Smooth muscle cell of trachea (primary cell): ENCODE data around the gene RGS19. TPM values are rescaled to one million over a fixed set of nuclear protein-coding genes. Genes with fewer than 3 reads are reported as not detected.

Experiments
- total RNA-seq: library from RNA; depleted of rRNA; stranded (reverse); fragments of >200 nt; gene quantifications from 2 replicates; pipeline ENCODE4 v1.2.1, GENCODE V29; 2014

RGS19 gene
- 7.4 and 48.0 TPM in 2 replicates for total RNA-seq

GRCh38 chr20:64079273-64080012 is at the start of gene RGS19:
Gene RGS19, minus strand, starts transcription at chr20:64079518. Its CDS starts 2,632 bp downstream, at chr20:64076886.

GRCh38 chr20:64106981-64107735 is 27.8 kb upstream of the RGS19 start, which contains the start of gene NPBWR2:
Gene NPBWR2, minus strand, starts transcription at chr20:64107565. Its CDS starts 734 bp downstream, at chr20:64106831.

GRCh38 chr20:64083804-64084684 is 4.7 kb upstream of the RGS19 start, which contains the start of gene LKAAEAR1:
Gene LKAAEAR1, minus strand, starts transcription at chr20:64084398. Its CDS starts 179 bp downstream, at chr20:64084219.

GRCh38 chr20:64080013-64080812 is 895 bp upstream of the RGS19 start, which contains the start of gene OPRL1:
Gene OPRL1, plus strand, starts transcription at chr20:64080082. Its CDS starts 12,639 bp downstream, at chr20:64092721.

GRCh38 chr20:64062596-64063388 is 16.5 kb downstream of the RGS19 start, which contains the start of gene TCEA2:
Gene TCEA2, plus strand, starts transcription at chr20:64063198. Its CDS starts 115 bp downstream, at chr20:64063313.

GRCh38 chr20:64049060-64049877 is 30.0 kb downstream of the RGS19 start, which contains the start of gene SOX18:
Gene SOX18, minus strand, starts transcription at chr20:64049639. Its CDS starts 123 bp downstream, at chr20:64049516.

GRCh38 chr20:64035933-64036345 is 43.4 kb downstream of the RGS19 start, which contains the start of gene C20orf204:
Gene C20orf204, plus strand, starts transcription at chr20:64036182. Its CDS starts 142 bp downstream, at chr20:64036324.

Other genes starting within 250 kb of the RGS19 start
- gene ZBTB46, start 248.3 kb downstream of the RGS19 start, total RNA-seq = 9.9 and 17.5 TPM in 2 replicates
- not detected in 2 replicates for gene ABHD16B, start 218.0 kb downstream of the RGS19 start, total RNA-seq
- 194 and 202 TPM in 2 replicates for gene TPD52L2, start 214.2 kb downstream of the RGS19 start, total RNA-seq
- gene DNAJC5, start 184.4 kb downstream of the RGS19 start, total RNA-seq = 54.8 and 77.4 TPM in 2 replicates
- 21.4 and 22.7 TPM in 2 replicates for gene UCKL1, start 123.1 kb downstream of the RGS19 start, total RNA-seq
- gene ZNF512B, start 109.6 kb downstream of the RGS19 start, total RNA-seq = 7.6 and 11.6 TPM in 2 replicates
- 0.58 and 0.99 TPM in 2 replicates for gene SAMD10, start 99.9 kb downstream of the RGS19 start, total RNA-seq
- 66.0 and 73.3 TPM in 2 replicates for gene PRPF6, start 98.4 kb downstream of the RGS19 start, total RNA-seq
- gene C20orf204, start 43.3 kb downstream of the RGS19 start, total RNA-seq = 0.99 and 1.3 TPM in 2 replicates
- gene SOX18, start 29.9 kb downstream of the RGS19 start, total RNA-seq = 0.29 TPM in 1 of 2 replicates, not detected in the other
- gene TCEA2, start 16.3 kb downstream of the RGS19 start, total RNA-seq = 23.7 and 47.3 TPM in 2 replicates
- 1.9 and 5.8 TPM in 2 replicates for gene OPRL1, start 564 bp upstream of the RGS19 start, total RNA-seq
- not detected in 2 replicates for gene LKAAEAR1, start 4.9 kb upstream of the RGS19 start, total RNA-seq
- gene NPBWR2, start 28.0 kb upstream of the RGS19 start, total RNA-seq = not detected in 2 replicates
- under 0.01 TPM in 1 of 2 replicates, not detected in the other for gene MYT1, start 84.9 kb upstream of the RGS19 start, total RNA-seq
- 41.3 and 41.7 TPM in 2 replicates for gene PCMTD2, start 176.2 kb upstream of the RGS19 start, total RNA-seq